GM23248 (cell line): ENCODE data around the gene ZC3H4.
"Not testable (repeated sequence)": the region's sequence is repeated elsewhere in the genome, so short reads cannot be mapped to it uniquely, and the experiment has no call there.

ENCODE experiments used
- EZH2 ChIP-seq: fragments of 200-600 bp; sonication (generic); IDR thresholded peaks from 2 replicates; pipeline ENCODE4 v1.6.1; 2018; ENCODE audit warnings: antibody characterized with exemption, mild to moderate bottlenecking; ENCODE audit not compliant: insufficient read depth, poor library complexity, severe bottlenecking
- EZH2phosphoT487 ChIP-seq: fragments of 200-600 bp; sonication (generic); IDR thresholded peaks from 2 replicates; pipeline ENCODE4 v1.6.1; 2018; ENCODE audit warnings: antibody characterized with exemption, moderate library complexity, mild to moderate bottlenecking, low read depth; ENCODE audit not compliant: insufficient read depth

DNA sequence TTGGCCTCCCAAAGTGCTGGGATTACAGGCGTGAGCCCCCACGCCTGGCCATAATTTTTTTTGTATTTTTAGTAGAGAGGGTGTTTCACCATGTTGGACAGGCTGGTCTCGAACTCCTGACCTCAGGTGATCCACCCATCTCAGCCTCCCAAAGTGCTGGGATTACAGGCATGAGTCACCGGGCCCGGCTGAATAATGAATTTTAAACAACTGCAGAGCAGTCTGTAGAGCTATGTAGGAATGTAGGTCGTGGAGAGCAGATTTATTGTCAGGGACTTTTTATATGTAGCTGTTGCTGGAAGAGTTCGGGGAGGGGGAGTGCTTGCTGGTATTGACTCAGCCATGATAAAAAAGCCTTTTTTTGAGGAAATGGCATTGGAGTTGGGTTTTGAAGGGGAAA is 27.7 kb upstream of the ZC3H4 start:
- not testable (repeated sequence) for TF ChIP-seq EZH2, EZH2phosphoT487
